DND-41 (cell line): ENCODE measurements around the gene PRKCA.
"Not testable (repeated sequence)": the region's sequence is repeated elsewhere in the genome, so short reads cannot be mapped to it uniquely, and the experiment has no call there.

ENCODE experiments used
- ATAC-seq: fragments of 200-7000 bp; cut with Tn5 transposase; 3 replicates; pipeline ENCODE4 v1.9.1; 2021; ENCODE audit warnings: low read depth; ENCODE audit not compliant: insufficient read depth
- DNase-seq: peaks from one replicate; pipeline ENCODE4 v3.0.0-alpha.2; 2020
- H2AFZ ChIP-seq: 2 replicates; pipeline ENCODE4 v1.6.0; 2012; ENCODE audit warnings: low read depth, low read length
- H3K27ac ChIP-seq: 2 replicates; pipeline ENCODE4 v1.5.1; 2012; ENCODE audit warnings: low read length, inconsistent platforms
- H3K27me3 ChIP-seq: fragments of 200-600 bp; sonication (generic); 2 replicates; pipeline ENCODE4 v1.6.0; 2012; ENCODE audit warnings: low read length, mild to moderate bottlenecking, inconsistent platforms; ENCODE audit not compliant: insufficient read depth, poor library complexity
- H3K36me3 ChIP-seq: 2 replicates; pipeline ENCODE4 v1.5.1; 2012; ENCODE audit warnings: low read length, inconsistent platforms; ENCODE audit not compliant: insufficient read depth
- H3K4me1 ChIP-seq: 2 replicates; pipeline ENCODE4 v1.5.1; 2012; ENCODE audit warnings: mild to moderate bottlenecking, low read length; ENCODE audit not compliant: insufficient read depth
- H3K4me2 ChIP-seq: 2 replicates; pipeline ENCODE4 v1.6.0; 2012; ENCODE audit warnings: mild to moderate bottlenecking, moderate library complexity, low read length, inconsistent platforms; ENCODE audit not compliant: insufficient read depth
- H3K4me3 ChIP-seq, 2 experiments: fragments of 200-600 bp in 1 of 2; shearing (Covaris generic) in 1 of 2; 2 replicates each; pipeline ENCODE4 v1.5.1; 2012 to 2016; ENCODE audit warnings: inconsistent platforms in 2 of 2, low read length in 2 of 2, mild to moderate bottlenecking in 2 of 2, low read depth in 1 of 2, moderate library complexity in 1 of 2
- H3K79me2 ChIP-seq: 2 replicates; pipeline ENCODE4 v1.6.0; 2012; ENCODE audit warnings: low read length, inconsistent platforms; ENCODE audit not compliant: insufficient read depth
- H3K9ac ChIP-seq: 2 replicates; pipeline ENCODE4 v1.6.0; 2012; ENCODE audit warnings: low read depth, mild to moderate bottlenecking, inconsistent platforms, low read length, moderate library complexity
- H3K9me3 ChIP-seq: 2 replicates; pipeline ENCODE4 v1.5.1; 2012; ENCODE audit warnings: low read length, moderate library complexity, mild to moderate bottlenecking, inconsistent platforms; ENCODE audit not compliant: insufficient read depth, severe bottlenecking
- H4K20me1 ChIP-seq: 2 replicates; pipeline ENCODE4 v1.6.0; 2012; ENCODE audit warnings: low read length; ENCODE audit not compliant: insufficient read depth
- CTCF ChIP-seq: IDR thresholded peaks from 2 replicates; pipeline ENCODE4 v1.5.1; 2012; ENCODE audit warnings: borderline replicate concordance, low read length, moderate library complexity, mild to moderate bottlenecking; ENCODE audit not compliant: poor library complexity, severe bottlenecking; ENCODE audit errors: extremely low read depth
- EZH2 ChIP-seq: IDR thresholded peaks from 3 replicates; pipeline ENCODE4 v1.6.1; 2012; ENCODE audit warnings: borderline replicate concordance, low read depth, mild to moderate bottlenecking, moderate library complexity, low read length, inconsistent platforms; ENCODE audit not compliant: severe bottlenecking

The PRKCA gene

GRCh38 chr17:66290101-66290722, 12.2 kb upstream of the PRKCA start:
- Histone ChIP-seq H3K4me2 (no peak overlapping the region), H3K79me2 (no peaks in the 10 kb centered on the region), H3K4me1 (no peaks in the 10 kb centered on the region), H3K27ac (no peak overlapping the region), H3K27me3 (no peaks in the 10 kb centered on the region), H3K9ac (no peak overlapping the region), H3K36me3 (no peaks in the 10 kb centered on the region), H3K4me3 (no peak overlapping the region), H4K20me1 (no peaks in the 10 kb centered on the region), H3K9me3 (no peaks in the 10 kb centered on the region), H2AFZ (no peak overlapping the region)
- TF ChIP-seq CTCF (peak; percentile 55), EZH2 (no peak)
- ATAC-seq (peak; percentile 67; the same call in 2 of the 3 replicates), DNase-seq (no peak)

- Histone ChIP-seq H3K27ac (no peak overlapping the region), H3K27me3 (no peaks in the 10 kb centered on the region), H3K4me2 (no peak overlapping the region), H3K79me2 (no peaks in the 10 kb centered on the region), H3K9ac (no peak overlapping the region), H3K9me3 (no peaks in the 10 kb centered on the region), H2AFZ (no peak overlapping the region), H3K4me1 (no peaks in the 10 kb centered on the region), H4K20me1 (no peaks in the 10 kb centered on the region), H3K36me3 (no peaks in the 10 kb centered on the region), H3K4me3 (no peak overlapping the region)
- TF ChIP-seq EZH2 (no peak), CTCF (no peak)
- no peak for DNase-seq
- no peak for ATAC-seq
Measured at GRCh38 chr17:66292353-66292752, 10.1 kb upstream of the PRKCA start.

GRCh38 chr17:66296289-66296725, 6.1 kb upstream of the PRKCA start:
- no peak overlapping the region for H3K4me3 ChIP-seq
- ATAC-seq (no peak), DNase-seq (no peak)
- H3K9me3 ChIP-seq: no peaks in the 10 kb centered on the region
- H4K20me1 ChIP-seq: no peaks in the 10 kb centered on the region
- H3K9ac ChIP-seq: no peak overlapping the region
- H3K4me1 ChIP-seq: peaks cover 3% of the 10 kb centered on the region
- H3K27me3 ChIP-seq: no peaks in the 10 kb centered on the region
- TF ChIP-seq EZH2 (no peak), CTCF (no peak)
- H3K4me2 ChIP-seq: no peak overlapping the region
- H2AFZ ChIP-seq: no peak overlapping the region
- H3K27ac ChIP-seq: no peak overlapping the region
- H3K36me3 ChIP-seq: no peaks in the 10 kb centered on the region
- no peaks in the 10 kb centered on the region for H3K79me2 ChIP-seq

- not testable (repeated sequence) for H3K79me2 ChIP-seq, H3K9me3 ChIP-seq, H3K4me2 ChIP-seq, H3K9ac ChIP-seq, H3K4me3 ChIP-seq, H3K27me3 ChIP-seq, H2AFZ ChIP-seq, DNase-seq, H3K36me3 ChIP-seq, H3K27ac ChIP-seq, ATAC-seq, H4K20me1 ChIP-seq
- H3K4me1 ChIP-seq: peaks cover 10% of the 10 kb centered on the region
Measured at GRCh38 chr17:66297443-66297842, 5.0 kb upstream of the PRKCA start.
